ENCODE results near the gene CRYBG2. TPM values are rescaled to one million over a fixed set of nuclear protein-coding genes. Genes with fewer than 3 reads are reported as not detected.

CRYBG2 gene
- total and polyA plus RNA-seq, 3 donors from 2014 or later: 4.9 to 12.9 (median 5.6) TPM

DNA sequence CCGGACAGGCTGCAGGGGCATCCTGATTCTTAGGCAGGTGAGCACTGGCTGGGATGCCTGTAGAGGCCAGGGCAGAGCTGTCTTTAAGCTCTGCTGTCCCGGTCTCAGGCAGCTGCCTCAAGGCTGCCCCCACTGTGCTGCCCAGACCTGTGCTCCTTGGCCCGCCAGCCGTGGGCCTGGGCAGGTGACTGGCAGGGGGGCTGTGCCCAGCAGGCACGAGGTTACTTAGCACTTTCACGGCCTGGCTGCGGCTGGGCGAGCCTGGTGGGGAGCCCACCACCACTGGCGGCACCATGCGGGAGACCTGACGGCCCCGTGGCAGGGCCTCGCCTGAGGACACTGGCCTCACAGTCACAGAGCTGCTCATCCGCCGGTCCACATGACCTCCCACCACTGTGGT is 8.2 kb downstream of the CRYBG2 start:
- WGBS, 2 donors: 90% methylated on average over 7 of the region's 15 CpGs; no CpG with 5 or more reads in 1 of the 2 donors
- no peaks in the 10 kb centered on the region for H3K27me3 ChIP-seq
- H3K9me3 ChIP-seq: no peaks in the 10 kb centered on the region

DNA sequence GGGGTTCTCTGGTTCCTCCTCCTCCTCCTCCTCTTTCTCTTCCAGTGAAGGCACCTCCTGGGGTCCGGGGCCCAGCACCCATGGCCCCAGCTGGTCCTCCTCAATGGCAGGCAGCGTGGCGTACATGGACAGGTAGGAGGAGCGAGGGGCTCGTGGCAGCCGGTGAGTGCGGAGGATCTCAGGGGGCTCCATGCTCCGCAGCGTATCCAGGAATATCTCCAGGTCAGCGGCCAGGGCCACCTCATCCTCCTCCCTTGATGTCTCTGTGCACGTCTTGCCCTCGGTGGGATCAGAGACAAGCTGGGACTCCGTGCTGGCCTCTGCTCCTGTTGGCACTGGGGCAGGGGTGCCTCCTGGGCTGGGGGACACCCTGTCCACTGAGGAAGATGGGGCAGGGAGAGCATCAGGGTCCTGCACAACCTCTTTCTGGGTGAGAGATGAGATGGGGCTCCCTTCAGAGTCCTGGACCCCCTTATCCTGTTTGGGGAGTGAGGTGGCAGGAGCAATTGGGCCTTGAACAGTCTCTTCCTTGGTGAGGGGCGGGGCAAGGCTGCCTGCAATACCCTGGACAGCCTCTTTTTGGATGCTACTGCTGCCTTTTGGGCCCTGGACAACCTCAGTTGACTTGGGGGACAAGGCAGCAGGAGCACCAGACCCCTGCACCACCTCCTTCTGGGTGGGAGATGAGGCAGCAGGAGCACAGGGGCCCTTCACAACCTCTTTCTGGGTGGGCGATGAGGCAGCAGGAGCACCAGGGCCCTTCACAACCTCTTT is 9.6 kb downstream of the CRYBG2 start:
- Histone ChIP-seq H3K27me3 (no peaks in the 10 kb centered on the region), H3K36me3 (ENCODE audit: low read depth, missing control alignments) (no peaks in the 10 kb centered on the region), H3K4me1 (no peaks in the 10 kb centered on the region), H3K9me3 (no peaks in the 10 kb centered on the region), H3K4me3 (no peak overlapping the region), H3K27ac (no peak overlapping the region)
- no peak for TF ChIP-seq POLR2A (IDR thresholded peaks at IDR 0.05)
- TF ChIP-seq, protein P1, sequence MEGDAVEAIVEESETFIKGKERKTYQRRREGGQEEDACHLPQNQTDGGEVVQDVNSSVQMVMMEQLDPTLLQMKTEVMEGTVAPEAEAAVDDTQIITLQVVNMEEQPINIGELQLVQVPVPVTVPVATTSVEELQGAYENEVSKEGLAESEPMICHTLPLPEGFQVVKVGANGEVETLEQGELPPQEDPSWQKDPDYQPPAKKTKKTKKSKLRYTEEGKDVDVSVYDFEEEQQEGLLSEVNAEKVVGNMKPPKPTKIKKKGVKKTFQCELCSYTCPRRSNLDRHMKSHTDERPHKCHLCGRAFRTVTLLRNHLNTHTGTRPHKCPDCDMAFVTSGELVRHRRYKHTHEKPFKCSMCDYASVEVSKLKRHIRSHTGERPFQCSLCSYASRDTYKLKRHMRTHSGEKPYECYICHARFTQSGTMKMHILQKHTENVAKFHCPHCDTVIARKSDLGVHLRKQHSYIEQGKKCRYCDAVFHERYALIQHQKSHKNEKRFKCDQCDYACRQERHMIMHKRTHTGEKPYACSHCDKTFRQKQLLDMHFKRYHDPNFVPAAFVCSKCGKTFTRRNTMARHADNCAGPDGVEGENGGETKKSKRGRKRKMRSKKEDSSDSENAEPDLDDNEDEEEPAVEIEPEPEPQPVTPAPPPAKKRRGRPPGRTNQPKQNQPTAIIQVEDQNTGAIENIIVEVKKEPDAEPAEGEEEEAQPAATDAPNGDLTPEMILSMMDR (IDR thresholded peaks at IDR 0.05): no peak
- no peak for DNase-seq
- intact Hi-C loops (cut with DNase I; ENCODE audit: low total_unique reads): no loop called here
- 85 to 93% methylated on average over 11 to 15 of the region's 15 CpGs for WGBS, 2 donors

More for the DNA sequence above, 8.2 kb downstream of the CRYBG2 start:
- no peak for DNase-seq
- Histone ChIP-seq H3K27ac (no peak overlapping the region), H3K4me1 (no peaks in the 10 kb centered on the region), H3K4me3 (no peak overlapping the region), H3K36me3 (ENCODE audit: low read depth, missing control alignments) (no peaks in the 10 kb centered on the region)
- TF ChIP-seq, protein P1 (IDR thresholded peaks at IDR 0.05): no peak
- no peak for TF ChIP-seq POLR2A (IDR thresholded peaks at IDR 0.05)
- intact Hi-C loops (cut with DNase I; ENCODE audit: low total_unique reads): no loop called here

DNA sequence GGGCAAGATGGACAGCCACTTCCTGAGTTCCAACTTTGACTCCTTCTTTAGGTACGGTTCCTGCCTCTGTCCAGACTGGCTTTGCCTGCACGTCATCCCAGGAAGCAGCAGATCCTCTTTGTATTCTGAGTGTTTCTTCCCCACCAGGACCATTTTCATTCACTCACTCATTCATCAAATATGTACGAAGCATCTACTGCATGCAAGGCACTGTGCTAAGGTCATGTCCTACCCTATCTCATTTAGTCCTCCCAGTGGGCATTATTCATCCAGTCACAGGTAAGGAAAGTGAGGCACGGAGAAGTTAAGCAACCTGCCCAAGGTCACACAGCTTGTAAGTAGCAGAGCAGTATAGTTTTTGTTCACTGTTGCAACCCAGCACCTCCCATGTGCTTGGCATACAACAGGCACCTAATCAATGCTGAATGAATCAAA is 13.9 kb downstream of the CRYBG2 start:
- 67 to 78% methylated on average over 4 of the region's 4 CpGs for WGBS, 2 donors
- H3K4me1 ChIP-seq: peaks cover 8% of the 10 kb centered on the region
- H3K27ac ChIP-seq: no peak overlapping the region
- no peak for TF ChIP-seq POLR2A (IDR thresholded peaks at IDR 0.05)
- TF ChIP-seq, protein P1 (IDR thresholded peaks at IDR 0.05): no peak
- H3K36me3 ChIP-seq (ENCODE audit: low read depth, missing control alignments): no peaks in the 10 kb centered on the region
- no peak for DNase-seq
- no peak overlapping the region for H3K4me3 ChIP-seq
- H3K27me3 ChIP-seq: peaks cover 5% of the 10 kb centered on the region
- H3K9me3 ChIP-seq: no peaks in the 10 kb centered on the region
- intact Hi-C loops (cut with DNase I; ENCODE audit: low total_unique reads): no loop called here

DNA sequence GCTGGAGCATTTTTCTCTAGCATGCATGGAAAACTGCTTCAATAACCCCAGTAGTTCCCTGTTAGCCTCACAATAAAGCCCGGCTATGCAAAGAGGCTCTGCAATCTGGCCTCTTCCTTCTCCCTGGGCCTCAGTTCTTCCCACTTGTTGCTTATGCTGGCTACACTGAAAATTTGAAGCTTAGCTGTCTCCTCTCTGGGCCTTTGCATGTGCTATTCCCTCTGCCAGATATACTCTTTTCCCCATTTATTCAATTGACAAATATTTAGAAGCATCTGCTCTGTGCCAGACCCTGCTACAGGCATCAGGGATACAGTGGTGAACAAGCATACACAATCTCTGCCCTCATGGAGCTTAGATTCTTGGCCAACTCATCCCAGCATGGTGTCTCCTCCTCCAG is 15.3 kb downstream of the CRYBG2 start:
- intact Hi-C loops (cut with DNase I; ENCODE audit: low total_unique reads): no loop called here
- 72 to 73% methylated on average over 1 of the region's 1 CpG for WGBS, 2 donors
- H3K36me3 ChIP-seq (ENCODE audit: low read depth, missing control alignments): no peaks in the 10 kb centered on the region
- H3K27me3 ChIP-seq: peaks cover 5% of the 10 kb centered on the region
- H3K9me3 ChIP-seq: no peaks in the 10 kb centered on the region
- TF ChIP-seq POLR2A (IDR thresholded peaks at IDR 0.05): no peak
- TF ChIP-seq, protein P1 (IDR thresholded peaks at IDR 0.05): no peak
- H3K27ac ChIP-seq: no peak overlapping the region
- no peak for DNase-seq
- no peak overlapping the region for H3K4me3 ChIP-seq
- H3K4me1 ChIP-seq: peaks cover 8% of the 10 kb centered on the region

DNA sequence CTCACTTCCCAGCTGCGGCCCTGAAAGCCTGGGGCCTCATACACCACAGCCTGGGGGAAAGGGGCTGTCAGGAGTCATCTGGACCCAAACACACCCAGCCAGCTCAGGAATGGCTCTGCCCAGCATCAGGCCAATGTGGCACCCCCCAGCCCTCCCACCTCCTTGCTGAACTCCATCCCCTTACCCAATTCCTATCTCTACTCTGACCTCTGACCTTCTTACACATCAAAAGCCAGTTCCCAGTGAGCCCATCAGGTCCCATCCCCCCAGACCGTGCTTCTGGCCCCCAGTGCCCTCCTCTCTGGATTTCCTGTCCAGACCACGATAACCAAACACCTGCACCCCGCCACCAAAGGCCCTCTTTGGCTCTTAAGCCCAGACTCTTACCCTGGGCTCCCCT is 16.3 kb downstream of the CRYBG2 start:
- no peak for DNase-seq
- Histone ChIP-seq H3K27ac (no peak overlapping the region), H3K36me3 (ENCODE audit: low read depth, missing control alignments) (no peaks in the 10 kb centered on the region), H3K4me3 (no peak overlapping the region), H3K27me3 (peaks cover 5% of the 10 kb centered on the region), H3K9me3 (no peaks in the 10 kb centered on the region), H3K4me1 (peaks cover 8% of the 10 kb centered on the region)
- intact Hi-C loops (cut with DNase I; ENCODE audit: low total_unique reads): no loop called here
- WGBS, 2 donors: 80 to 89% methylated on average over 3 to 4 of the region's 4 CpGs
- TF ChIP-seq, protein P1 (IDR thresholded peaks at IDR 0.05): no peak
- no peak for TF ChIP-seq POLR2A (IDR thresholded peaks at IDR 0.05)

All from testis (tissue), 3 donors.